Vagina (tissue), 2 donors: ENCODE measurements around the gene PHKG2.

Source experiments
- CTCF ChIP-seq, 3 experiments: fragments of 450-650 bp in 2 of 3; fragments of 200-600 bp in 1 of 3; sonication (generic) in 1 of 3; IDR thresholded peaks; one replicate each; pipeline ENCODE4 v1.5.1; 2017 to 2019; ENCODE audit warnings: antibody characterized with exemption in 3 of 3, mild to moderate bottlenecking in 2 of 3, moderate library complexity in 2 of 3
- POLR2A ChIP-seq, 2 donors: fragments of 450-650 bp; IDR thresholded peaks; one replicate each; pipeline ENCODE4 v1.6.1; 2017; ENCODE audit warnings: antibody characterized with exemption in 2 of 2, mild to moderate bottlenecking in 2 of 2, moderate library complexity in 2 of 2
- POLR2AphosphoS5 ChIP-seq, 2 donors: sonication (generic); formaldehyde crosslinking; IDR thresholded peaks; one replicate each; pipeline ENCODE4 v1.9.0; 2017; ENCODE audit warnings: antibody characterized with exemption in 2 of 2, mild to moderate bottlenecking in 2 of 2, low read depth in 1 of 2; ENCODE audit not compliant: insufficient read depth in 1 of 2

- no peak for TF ChIP-seq CTCF (IDR thresholded peaks at IDR 0.05)
- TF ChIP-seq POLR2AphosphoS5 (IDR thresholded peaks at IDR 0.05; ENCODE audit: insufficient read depth in 1 of 2, low read depth in 1 of 2), result no peak
- TF ChIP-seq POLR2A (IDR thresholded peaks at IDR 0.05), result no peak
Observed at GRCh38 chr16:30736995-30737793, 11.0 kb upstream of the PHKG2 start.
